ENCODE data around the gene BLOC1S2.
"Not testable (repeated sequence)": the region's sequence is repeated elsewhere in the genome, so short reads cannot be mapped to it uniquely, and the experiment has no call there.

BLOC1S2 gene

GRCh38 chr10:100286051-100287033 is at the start of gene BLOC1S2:
BLOC1S2 (minus strand) TSS chr10:100286680; CDS start chr10:100286659, 21 bp downstream.
- DNase-seq, result peak; percentile 65

GRCh38 chr10:100334762-100335161 is 48.3 kb upstream of the BLOC1S2 start:
- DNase-seq, result no peak

- no peak for DNase-seq
Observed at GRCh38 chr10:100333661-100334440, 47.4 kb upstream of the BLOC1S2 start.

GRCh38 chr10:100333106-100333505 is 46.6 kb upstream of the BLOC1S2 start:
- no peak for DNase-seq

GRCh38 chr10:100330079-100330478 is 43.6 kb upstream of the BLOC1S2 start, which contains the start of gene PKD2L1:
PKD2L1 (minus strand) TSS chr10:100330228; CDS start chr10:100330103, 125 bp downstream.
- DNase-seq, result no peak

GRCh38 chr10:100328198-100328597 is 41.7 kb upstream of the BLOC1S2 start:
- no peak for DNase-seq

GRCh38 chr10:100327718-100328009 is 41.2 kb upstream of the BLOC1S2 start:
- DNase-seq, result no peak

GRCh38 chr10:100327007-100327717 is 40.7 kb upstream of the BLOC1S2 start:
- peak; percentile 27 for DNase-seq

- DNase-seq, result no peak
Observed at GRCh38 chr10:100325158-100325557, 38.7 kb upstream of the BLOC1S2 start.

GRCh38 chr10:100319707-100320402 is 33.4 kb upstream of the BLOC1S2 start:
- peak; percentile 55 for DNase-seq

- no peak for DNase-seq
Observed at GRCh38 chr10:100318207-100318606, 31.7 kb upstream of the BLOC1S2 start.

- DNase-seq, result no peak
Observed at GRCh38 chr10:100315615-100316014, 29.1 kb upstream of the BLOC1S2 start.

- DNase-seq, result no peak
Observed at GRCh38 chr10:100311298-100311697, 24.8 kb upstream of the BLOC1S2 start.

- DNase-seq, result no peak
Observed at GRCh38 chr10:100307684-100308083, 21.2 kb upstream of the BLOC1S2 start.

- DNase-seq, result no peak
Observed at GRCh38 chr10:100306861-100307260, 20.4 kb upstream of the BLOC1S2 start.

GRCh38 chr10:100304414-100304813 is 17.9 kb upstream of the BLOC1S2 start:
- no peak for DNase-seq

- DNase-seq, result peak; percentile 36
Observed at GRCh38 chr10:100303724-100304319, 17.3 kb upstream of the BLOC1S2 start.

GRCh38 chr10:100301123-100301522 is 14.6 kb upstream of the BLOC1S2 start:
- DNase-seq, result not testable (repeated sequence)

GRCh38 chr10:100297242-100297641 is 10.8 kb upstream of the BLOC1S2 start:
- no peak for DNase-seq

GRCh38 chr10:100293066-100293465 is 6.6 kb upstream of the BLOC1S2 start:
- no peak for DNase-seq

GRCh38 chr10:100292300-100292699 is 5.8 kb upstream of the BLOC1S2 start:
- not testable (repeated sequence) for DNase-seq

GRCh38 chr10:100291356-100291755 is 4.9 kb upstream of the BLOC1S2 start:
- DNase-seq, result no peak

Measured in NCI-H345 (cell line).